HCT116 (cell line): ENCODE data around the gene SPEN.

Experiments used
- CEBPB ChIP-seq: IDR thresholded peaks from 2 replicates; pipeline ENCODE4 v1.6.1; 2012; ENCODE audit warnings: low read depth
- EZH2phosphoT487 ChIP-seq: fragments of 200-600 bp; IDR thresholded peaks from 2 replicates; pipeline ENCODE4 v1.6.1; 2018; ENCODE audit warnings: antibody characterized with exemption, borderline replicate concordance
- POLR2A ChIP-seq: IDR thresholded peaks from 2 replicates; pipeline ENCODE4 v1.7.0; 2011; ENCODE audit warnings: borderline replicate concordance; ENCODE audit not compliant: insufficient read depth, insufficient read length; ENCODE audit errors: extremely low read depth
- ZFX ChIP-seq: fragments of 450-650 bp; IDR thresholded peaks from 2 replicates; pipeline ENCODE4 v1.6.1; 2017

DNA sequence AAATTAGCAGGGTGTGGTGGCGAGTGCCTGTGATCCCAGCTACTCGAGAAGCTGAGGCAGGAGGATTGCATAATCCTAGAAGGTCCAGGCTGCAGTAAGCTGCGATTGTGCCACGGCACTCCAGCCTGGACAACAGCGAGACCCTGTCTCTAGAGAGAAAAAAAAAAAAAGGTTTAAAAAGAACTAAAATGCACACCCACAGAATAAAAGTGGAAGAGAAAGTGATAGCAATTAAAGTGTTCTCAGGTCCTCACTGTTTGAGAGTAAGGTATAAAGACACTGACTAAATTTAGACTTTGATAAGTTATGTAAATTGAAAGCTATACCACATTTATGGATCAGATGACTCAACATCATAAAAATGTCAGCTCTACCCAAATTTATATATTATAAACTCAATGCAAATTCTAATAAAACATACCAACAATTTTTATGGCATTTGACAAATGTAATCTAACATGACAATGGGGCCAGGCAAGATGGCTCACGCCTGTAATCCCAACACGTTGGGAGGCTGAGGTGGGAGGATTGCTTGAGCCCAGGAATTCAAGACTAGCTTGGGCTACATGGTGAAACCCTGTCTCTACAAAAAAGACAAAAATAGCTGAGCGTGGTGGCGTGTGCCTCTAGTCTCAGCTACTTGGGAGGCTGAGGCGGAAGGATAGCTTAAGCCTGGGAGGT is 116.6 kb downstream of the SPEN start:
- TF ChIP-seq CEBPB: no peak
- no peak for TF ChIP-seq POLR2A
- no peak for TF ChIP-seq ZFX
- no peak for TF ChIP-seq EZH2phosphoT487
